GM18505 (cell line): ENCODE results near the gene DCAF12.
A peak's percentile ranks its signal among the peaks of the same experiment; 100 is the strongest.
"Not testable (repeated sequence)": the region's sequence is repeated elsewhere in the genome, so short reads cannot be mapped to it uniquely, and the experiment has no call there.

ENCODE experiments used
- ATAC-seq: cut with Tn5 transposase; IDR thresholded peaks from one replicate; pipeline ENCODE4 v1.9.1; 2021; ENCODE audit not compliant: unreplicated experiment
- POLR2A ChIP-seq: IDR thresholded peaks from 4 replicates; pipeline ENCODE4 v1.6.1; 2011; ENCODE audit warnings: borderline replicate concordance; ENCODE audit not compliant: insufficient read depth, insufficient read length; ENCODE audit errors: extremely low read depth

DCAF12 gene

DNA sequence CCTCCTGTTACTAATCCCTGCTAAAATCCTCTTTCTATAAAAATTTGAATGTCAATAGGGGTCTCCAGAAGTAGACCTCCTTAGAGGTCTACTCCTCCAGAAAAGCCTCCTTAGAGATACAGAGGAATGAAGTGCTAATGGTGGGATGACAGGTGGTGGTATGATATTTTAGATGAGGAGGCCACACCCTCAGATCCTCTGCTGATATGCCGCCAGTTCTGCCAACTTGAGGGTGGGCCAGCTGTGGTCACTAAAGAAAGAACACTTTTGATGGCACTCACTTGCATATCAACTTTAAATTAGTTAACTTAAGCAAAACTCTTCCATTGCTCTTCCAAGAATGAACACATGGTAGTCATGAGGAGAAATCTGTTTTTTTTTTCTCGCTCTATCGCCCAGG lies 61.0 kb downstream of the DCAF12 start:
- no peak for TF ChIP-seq POLR2A
- no peak for ATAC-seq

DNA sequence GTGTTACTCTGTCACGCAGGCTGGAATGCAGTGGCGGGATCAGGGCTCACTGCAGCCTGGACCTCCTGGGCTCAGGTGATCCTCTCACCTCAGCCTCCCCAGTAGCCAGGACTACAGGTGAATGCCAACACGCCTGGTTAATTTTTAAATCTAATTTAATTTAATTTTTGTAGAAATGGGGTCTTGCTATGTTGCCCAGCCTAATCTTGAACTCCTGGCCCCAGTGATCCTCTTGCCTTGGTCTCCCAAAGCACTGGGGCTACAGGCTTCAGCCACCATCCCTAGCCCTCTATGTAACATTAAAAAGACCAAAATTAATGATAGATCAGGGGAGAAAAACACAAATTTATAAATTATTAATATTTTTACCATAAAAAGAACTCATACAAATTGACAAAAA lies 66.5 kb downstream of the DCAF12 start:
- TF ChIP-seq POLR2A, result no peak
- ATAC-seq, result no peak

DNA sequence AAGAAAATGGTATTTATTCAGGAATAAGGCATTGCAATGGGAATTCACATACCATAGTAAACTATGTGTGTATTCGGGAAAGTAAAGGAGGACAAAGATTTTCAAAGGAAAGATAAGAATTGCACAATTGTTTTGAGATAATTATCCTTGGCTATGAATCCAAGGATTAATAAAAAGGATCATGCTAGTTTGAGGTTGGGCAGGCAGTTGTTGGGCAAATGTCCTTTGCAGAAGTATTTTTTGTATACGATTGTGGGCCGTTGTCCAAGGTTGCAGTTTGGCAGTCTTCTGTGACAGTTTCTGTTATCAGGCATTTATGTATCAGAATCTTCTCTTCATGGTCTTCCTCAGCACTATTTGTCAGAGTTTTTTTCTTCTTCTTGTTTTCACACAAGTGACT lies 67.2 kb downstream of the DCAF12 start:
- no peak for TF ChIP-seq POLR2A
- ATAC-seq, result no peak

DNA sequence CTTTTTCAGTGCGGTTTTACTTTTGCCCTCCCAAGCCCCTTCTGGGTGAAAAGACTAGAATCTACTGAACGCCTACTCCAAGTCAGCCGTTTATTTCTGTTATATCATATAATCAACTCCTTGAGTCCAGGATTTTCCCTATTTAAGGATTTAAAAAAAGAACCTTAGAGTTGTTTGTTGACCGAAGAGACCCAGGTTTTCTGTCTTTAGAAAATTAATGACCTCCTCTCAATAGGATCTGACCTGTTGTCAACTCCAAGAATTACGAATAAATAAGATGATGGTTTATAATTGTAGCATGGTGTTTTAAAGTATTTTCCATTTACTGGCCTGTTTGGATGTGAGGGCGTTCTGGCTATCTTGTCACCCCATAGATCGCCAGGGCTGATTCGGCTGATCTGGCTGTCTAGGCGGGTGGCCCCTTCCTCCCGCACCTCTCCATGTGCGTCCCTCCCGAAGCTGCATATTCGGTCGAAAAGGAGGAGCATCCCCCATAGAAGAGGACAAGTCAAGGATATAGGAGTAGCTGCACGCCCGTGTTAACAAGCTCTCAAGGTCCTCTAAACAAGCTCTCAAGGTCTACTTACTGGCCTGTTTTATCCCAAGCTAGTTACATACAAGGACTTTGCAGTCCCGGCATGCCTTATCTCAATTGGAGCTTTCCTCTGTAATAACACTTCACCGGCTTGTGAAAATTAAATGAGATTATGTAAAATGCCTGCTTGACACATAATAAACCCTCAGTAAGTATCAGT lies 76.7 kb downstream of the DCAF12 start:
- no peak for ATAC-seq
- no peak for TF ChIP-seq POLR2A

DNA sequence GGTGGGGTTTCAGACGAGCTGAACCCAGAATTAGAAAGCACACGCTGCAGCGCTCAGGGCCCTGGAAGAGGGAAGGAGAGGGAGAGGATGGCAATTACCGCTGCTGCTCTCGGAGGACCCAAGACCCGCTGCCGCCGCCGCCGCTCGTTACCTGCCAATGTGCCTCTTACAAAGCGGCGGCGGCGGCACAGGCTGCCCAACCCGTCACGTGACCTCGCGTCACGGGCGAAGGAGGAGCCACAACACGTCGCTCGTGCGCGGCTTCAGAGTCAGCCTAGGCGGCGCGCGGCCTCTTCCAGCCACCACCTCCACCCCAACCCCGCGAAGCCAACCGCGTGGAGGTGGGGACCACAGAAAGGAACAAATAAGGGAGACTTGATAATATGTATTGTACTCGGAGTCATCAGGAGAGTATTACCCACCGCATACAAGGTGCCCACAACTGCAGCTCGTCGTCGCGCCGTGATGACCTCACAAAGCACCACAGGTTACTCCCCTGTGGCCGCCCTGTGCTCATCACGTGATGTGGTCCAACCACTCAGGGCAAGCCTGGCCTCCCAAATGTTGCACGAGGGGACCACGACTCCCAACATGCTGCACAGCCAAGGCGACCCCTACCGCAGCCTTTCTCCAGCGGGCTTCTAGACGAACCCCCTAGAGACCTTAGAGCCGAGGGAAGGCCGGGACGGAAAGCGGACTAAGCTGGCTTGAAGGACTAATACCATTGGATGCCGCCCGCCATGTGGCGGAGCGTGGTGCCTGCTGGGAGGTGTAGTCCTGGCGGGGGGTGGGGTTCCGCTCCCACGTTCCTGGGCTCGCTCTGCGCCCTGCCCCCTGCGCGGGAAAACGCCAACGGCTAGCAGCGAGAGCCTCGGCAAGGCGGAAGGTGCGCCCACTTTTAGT lies 77.5 kb downstream of the DCAF12 start, which contains the start of gene UBAP2:
UBAP2 (minus strand) TSS at position 161 of the 903 bp plus-strand sequence. CDS start 31,739 bp downstream, outside the sequence.
- peak; percentile 97 for TF ChIP-seq POLR2A
- ATAC-seq, result peak; percentile 78

DNA sequence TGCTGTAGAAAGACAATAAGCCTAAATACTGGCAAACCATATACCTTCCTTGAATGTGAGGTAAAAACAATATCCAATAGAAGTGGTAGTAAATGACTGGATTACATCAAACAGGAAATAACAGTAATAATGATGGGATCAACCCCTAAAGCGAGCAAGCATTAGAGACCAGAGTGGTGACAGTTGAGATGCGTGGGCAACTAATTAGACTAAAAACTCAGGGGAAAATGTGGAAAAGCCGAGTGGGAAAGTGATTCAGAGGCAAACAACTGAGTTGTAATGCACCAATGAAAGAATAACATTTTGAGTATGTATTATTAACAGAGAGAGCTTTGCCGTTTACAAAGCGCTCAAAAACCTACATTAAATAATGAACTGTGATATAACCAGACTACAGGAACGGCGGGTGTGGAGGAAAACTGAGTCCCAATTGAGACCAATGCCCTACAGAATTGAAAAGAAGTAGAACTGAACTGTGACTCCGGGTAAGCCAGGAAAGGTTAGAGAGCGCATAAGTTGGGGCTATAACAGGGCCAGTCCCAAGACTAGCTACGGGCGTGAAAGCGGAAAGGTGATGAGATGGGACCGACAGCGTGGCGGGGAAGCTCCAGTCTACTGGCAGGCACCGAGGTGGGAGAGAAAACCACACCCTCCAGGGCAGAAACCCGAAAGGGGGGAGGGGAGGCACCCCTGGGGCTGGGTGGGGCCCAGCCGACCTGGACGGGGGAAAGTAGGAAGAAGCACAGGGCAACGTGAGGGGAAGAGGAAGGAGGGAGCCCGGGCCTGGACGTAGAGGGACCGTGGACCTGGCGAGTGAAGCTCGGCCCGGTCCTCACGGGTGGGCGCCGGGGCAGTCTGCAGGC lies 78.4 kb downstream of the DCAF12 start:
- no peak for TF ChIP-seq POLR2A
- ATAC-seq, result peak; percentile 31

DNA sequence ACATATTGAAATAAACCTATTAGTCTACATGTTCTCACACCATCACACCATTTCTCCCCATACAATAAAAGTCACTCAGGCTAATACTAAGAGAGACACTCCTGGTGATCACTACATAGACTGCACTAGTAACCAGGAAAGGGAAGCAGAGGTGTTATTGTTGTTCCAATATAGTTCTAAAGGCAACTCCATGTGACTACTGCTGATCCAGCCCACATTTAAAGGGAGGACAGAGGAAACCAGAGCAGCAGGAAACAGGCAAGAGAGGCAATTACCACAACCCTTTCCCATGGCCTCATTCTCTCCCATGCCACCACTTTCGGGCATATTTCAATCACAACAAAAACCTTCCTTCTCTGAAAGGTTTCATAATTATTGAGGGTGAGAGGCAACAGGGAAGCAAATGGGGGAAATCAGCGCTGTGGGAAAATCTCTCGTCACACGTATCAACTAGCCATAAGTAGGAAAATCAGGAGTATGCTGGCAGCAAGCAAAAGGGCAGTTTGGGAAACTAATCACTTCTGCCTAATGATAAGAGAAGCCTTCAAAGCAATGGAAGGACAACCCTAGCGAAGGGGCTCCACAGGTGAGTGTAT lies 79.6 kb downstream of the DCAF12 start:
- TF ChIP-seq POLR2A, result no peak
- ATAC-seq, result no peak

DNA sequence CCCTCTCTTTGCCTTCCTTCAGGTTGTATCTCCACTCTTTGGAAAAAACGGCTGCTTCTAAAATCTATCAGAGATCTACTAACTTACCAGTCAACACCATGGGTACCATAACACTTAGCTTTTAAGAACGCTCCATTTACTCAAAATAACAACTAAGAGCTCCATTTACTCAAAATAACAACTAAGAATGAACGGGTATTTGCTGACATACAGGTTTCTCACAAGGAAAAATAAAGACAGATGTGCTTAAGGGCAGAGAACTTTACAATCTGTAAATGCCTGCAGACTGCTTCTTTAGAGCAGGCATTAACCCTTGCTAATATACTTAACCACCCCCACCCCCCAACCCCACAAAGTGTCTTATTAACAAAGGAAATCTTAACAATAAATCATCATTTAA lies 80.6 kb downstream of the DCAF12 start:
- no peak for ATAC-seq
- TF ChIP-seq POLR2A, result no peak

DNA sequence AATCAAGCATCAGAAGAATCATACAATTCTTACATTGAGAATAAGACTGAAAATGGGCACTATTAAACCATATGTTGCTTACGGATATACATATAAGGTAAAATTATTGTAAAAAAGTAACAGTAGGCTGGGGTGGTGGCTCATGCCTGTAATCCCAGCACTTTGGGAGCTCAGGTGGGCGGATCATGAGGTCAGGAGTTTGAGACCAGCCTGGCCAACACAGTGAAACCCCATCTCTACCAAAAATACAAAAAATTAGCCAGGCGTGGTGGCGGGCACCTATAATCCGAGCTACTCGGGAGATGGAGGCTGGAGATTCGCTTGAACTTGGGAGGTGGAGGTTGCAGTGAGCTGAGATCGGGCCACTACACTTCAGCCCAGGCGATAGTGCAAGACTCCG lies 84.4 kb downstream of the DCAF12 start:
- ATAC-seq, result not testable (repeated sequence)

DNA sequence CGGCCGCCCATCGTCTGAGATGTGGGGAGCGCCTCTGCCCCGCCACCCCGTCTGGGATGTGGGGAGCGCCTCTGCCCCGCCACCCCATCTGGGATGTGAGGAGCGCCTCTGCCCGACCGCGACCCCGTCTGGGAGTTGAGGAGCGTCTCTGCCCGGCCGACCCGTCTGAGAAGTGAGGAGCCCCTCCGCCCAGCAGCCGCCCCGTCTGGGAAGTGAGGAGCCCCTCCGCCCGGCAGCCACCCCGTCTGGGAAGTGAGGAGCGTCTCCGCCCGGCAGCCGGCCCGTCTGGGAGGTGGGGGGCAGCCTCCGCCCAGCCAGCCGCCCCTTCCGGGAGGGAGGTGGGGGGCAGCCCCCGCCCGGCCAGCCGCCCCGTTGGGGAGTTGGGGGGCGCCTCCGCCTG lies 87.6 kb downstream of the DCAF12 start:
- not testable (repeated sequence) for ATAC-seq

DNA sequence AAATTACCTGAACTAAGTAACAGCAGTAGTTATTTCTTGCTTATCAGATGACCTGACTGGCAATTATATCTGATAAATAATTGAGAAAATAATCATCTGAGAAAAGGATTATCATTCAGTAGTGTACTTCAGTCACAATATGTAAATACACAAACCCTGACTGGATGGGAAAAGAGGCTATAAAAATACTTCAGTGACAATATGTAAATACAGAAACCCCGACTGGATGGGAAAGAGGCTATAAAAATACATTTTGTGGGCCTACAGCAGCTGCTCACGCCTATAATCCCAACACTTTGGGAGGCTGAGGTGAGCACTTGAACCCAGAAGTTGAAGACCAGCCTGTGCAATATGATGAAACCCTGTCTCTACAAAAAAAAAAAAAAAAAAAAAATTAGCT lies 88.9 kb downstream of the DCAF12 start:
- no peak for ATAC-seq
- no peak for TF ChIP-seq POLR2A

DNA sequence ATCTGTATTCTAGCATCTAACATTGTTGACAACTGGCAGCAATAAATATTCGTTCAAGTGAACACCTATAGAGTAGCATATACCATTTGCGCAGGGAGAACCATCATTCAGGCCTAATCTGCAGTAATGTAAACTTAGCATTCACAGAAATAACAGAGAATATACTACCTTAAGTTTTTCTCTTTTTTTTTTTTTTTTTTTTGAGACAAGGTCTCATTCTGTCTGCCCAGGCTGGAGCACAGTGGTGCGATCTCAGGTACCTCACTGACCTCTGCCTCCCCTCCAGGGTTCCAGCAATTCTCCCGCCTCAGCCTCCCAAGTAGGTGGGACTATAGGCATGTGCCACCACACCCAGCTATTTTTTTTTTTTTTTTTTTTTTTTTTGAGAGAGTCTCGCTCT lies 89.9 kb downstream of the DCAF12 start:
- TF ChIP-seq POLR2A, result no peak
- no peak for ATAC-seq
